Peyer's patch (tissue), 4 donors: Measurements from ENCODE around the gene FGFR2.

Experiments
- CTCF ChIP-seq, 6 experiments: fragments of 450-650 bp in 4 of 6; fragments of 200-600 bp in 2 of 6; sonication (generic) in 1 of 6; IDR thresholded peaks; one replicate each; pipeline ENCODE4 v1.5.1; 2017 to 2019; ENCODE audit warnings: antibody characterized with exemption in 6 of 6, mild to moderate bottlenecking in 3 of 6, moderate library complexity in 1 of 6
- POLR2A ChIP-seq, 2 donors: fragments of 450-650 bp; IDR thresholded peaks; one replicate each; pipeline ENCODE4 v1.5.1; 2017; ENCODE audit warnings: antibody characterized with exemption in 2 of 2, mild to moderate bottlenecking in 2 of 2, moderate library complexity in 2 of 2

GRCh38 chr10:121614613-121615434, 16.6 kb upstream of the FGFR2 start:
- TF ChIP-seq POLR2A (IDR thresholded peaks at IDR 0.05) (no peak), CTCF (IDR thresholded peaks at IDR 0.05) (no peak)
